HG03575 (cell line): ENCODE measurements around the gene STARD13.

ENCODE experiments used
- ATAC-seq: cut with Tn5 transposase; IDR thresholded peaks from one replicate; pipeline ENCODE4 v1.9.1; 2021; ENCODE audit not compliant: unreplicated experiment, insufficient number of reproducible peaks, low FRiP score; ENCODE audit errors: extremely low read depth

Gene STARD13, protein sequence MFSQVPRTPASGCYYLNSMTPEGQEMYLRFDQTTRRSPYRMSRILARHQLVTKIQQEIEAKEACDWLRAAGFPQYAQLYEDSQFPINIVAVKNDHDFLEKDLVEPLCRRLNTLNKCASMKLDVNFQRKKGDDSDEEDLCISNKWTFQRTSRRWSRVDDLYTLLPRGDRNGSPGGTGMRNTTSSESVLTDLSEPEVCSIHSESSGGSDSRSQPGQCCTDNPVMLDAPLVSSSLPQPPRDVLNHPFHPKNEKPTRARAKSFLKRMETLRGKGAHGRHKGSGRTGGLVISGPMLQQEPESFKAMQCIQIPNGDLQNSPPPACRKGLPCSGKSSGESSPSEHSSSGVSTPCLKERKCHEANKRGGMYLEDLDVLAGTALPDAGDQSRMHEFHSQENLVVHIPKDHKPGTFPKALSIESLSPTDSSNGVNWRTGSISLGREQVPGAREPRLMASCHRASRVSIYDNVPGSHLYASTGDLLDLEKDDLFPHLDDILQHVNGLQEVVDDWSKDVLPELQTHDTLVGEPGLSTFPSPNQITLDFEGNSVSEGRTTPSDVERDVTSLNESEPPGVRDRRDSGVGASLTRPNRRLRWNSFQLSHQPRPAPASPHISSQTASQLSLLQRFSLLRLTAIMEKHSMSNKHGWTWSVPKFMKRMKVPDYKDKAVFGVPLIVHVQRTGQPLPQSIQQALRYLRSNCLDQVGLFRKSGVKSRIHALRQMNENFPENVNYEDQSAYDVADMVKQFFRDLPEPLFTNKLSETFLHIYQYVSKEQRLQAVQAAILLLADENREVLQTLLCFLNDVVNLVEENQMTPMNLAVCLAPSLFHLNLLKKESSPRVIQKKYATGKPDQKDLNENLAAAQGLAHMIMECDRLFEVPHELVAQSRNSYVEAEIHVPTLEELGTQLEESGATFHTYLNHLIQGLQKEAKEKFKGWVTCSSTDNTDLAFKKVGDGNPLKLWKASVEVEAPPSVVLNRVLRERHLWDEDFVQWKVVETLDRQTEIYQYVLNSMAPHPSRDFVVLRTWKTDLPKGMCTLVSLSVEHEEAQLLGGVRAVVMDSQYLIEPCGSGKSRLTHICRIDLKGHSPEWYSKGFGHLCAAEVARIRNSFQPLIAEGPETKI

DNA sequence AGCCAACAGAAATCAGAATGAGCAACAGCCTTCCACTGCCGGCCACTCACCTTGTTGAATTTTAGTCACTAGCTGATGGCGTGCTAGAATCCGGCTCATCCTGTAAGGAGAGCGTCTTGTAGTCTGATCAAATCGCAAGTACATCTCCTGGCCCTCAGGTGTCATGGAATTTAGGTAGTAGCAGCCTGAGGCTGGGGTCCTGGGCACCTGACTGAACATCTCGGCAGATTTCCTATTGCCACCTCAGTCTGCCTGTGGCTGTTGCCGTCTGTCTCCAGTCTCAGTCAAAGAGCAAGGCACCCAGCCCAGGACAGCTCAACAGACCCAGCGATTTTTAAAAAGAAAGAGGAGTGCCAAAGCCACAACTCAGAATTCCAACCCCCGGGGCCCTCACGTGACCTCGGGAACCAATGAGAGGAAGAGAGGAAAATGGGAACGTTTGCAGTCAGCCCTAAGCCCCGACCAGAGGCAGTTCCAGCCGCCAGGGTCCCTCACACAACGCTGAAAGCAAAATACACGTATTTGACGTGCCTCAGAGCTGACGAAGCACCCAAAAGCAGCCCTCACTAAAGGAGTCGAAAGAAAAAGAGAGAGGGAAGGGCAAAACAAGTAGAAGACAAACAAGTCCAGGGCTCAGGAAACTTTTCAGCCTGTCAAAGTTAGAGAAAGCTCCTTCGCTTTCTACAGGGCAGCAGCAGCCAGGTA, at the start of gene STARD13:
STARD13 (minus strand) TSS at position 336 of the 705 bp plus-strand sequence; CDS start at position 219, 117 bp downstream.
- ATAC-seq = no peak

DNA sequence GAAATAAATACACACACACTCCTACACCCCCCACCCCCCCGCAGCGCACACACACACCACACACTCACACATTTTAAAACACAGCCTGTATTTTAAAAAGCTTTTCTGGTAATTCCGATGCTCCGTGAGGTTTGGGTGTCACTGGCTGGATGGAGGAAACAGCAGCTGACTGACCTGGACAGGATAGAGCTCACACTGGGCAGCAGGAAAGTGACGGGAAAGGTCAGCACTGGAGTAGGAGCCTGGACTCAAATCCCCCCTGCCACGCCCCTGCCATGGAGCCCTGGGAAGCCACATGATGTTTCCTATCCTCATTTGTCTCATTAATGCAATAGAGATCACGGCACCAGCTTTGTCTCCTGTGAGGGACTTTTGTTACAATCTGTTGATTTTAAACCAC, 49.3 kb upstream of the STARD13 start:
- no peak for ATAC-seq

DNA sequence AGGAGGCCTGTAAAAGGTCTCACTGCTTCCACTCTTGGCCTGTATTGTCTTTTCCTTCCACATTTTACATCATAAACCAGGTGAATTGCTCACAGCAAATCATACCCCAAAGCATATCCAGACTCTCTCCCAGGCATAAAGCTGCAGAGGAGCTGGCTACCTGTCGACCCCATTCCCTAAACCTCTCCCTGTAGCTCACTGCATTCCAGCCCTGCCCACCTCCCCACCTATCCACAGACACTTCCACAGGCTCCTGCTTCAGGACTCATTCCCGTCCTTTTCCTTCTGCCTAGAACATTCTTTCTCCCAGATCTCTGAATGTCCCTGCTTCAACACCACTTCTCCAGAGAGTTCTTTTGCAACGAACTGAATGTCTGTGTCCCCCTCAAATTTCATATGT, 46.4 kb upstream of the STARD13 start:
- ATAC-seq = no peak

GRCh38 chr13:33330483-33330882, 44.9 kb upstream of the STARD13 start:
- no peak for ATAC-seq

GRCh38 chr13:33328701-33329100, 43.1 kb upstream of the STARD13 start:
- no peak for ATAC-seq

GRCh38 chr13:33326723-33327122, 41.2 kb upstream of the STARD13 start:
- no peak for ATAC-seq

DNA sequence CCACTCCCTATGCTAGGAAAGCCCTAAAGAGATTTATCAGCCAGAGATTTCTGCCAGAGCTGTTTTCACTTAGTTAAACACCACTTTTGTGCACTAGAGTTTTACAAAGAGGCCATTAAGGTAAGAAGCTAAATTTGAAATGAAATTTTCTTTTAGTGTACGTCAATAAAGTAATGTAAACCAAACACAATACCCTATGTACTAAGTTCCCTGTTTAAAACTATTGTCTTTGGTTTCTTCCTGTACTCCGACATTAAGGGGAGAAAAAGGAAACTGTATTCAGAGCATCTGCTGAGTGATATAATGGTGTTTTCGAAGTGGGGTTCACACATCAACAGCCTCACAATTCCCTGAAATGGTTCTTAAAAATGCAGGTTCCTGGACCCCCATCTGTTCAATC, 40.7 kb upstream of the STARD13 start:
- no peak for ATAC-seq

GRCh38 chr13:33323801-33324510, 38.4 kb upstream of the STARD13 start:
- no peak for ATAC-seq

DNA sequence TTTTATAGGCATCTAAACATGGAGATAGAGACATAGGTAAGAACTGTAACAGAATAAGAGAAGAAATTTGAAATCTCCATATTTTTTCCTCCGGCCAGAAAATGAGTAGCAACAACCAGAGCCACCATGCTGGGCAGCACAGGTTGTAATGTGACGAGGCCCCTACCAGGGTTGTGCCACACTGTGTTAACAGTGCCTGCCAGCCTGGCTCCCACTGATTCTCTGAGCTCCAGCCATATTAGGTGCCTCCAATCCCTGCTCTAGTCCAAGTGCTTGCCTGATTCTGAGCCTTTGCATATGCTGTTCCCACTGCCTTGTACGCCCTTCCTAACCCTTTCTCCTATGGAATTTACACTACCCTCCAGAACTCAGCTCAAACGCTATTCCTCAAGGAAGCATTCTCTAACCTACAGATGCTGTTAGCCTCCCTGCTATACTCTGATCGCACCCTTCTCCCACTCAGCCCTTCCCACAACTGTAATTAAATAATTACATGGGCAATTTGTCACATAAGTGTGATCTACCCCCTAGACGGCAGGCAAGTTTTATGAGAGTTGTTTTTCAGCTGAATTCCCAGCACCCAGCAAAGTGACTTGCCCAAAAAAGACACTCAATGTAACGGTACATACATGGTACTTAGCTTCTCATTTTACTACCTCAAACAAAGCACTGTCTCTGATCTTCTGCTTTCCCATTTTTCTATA, 37.6 kb upstream of the STARD13 start:
- no peak for ATAC-seq

DNA sequence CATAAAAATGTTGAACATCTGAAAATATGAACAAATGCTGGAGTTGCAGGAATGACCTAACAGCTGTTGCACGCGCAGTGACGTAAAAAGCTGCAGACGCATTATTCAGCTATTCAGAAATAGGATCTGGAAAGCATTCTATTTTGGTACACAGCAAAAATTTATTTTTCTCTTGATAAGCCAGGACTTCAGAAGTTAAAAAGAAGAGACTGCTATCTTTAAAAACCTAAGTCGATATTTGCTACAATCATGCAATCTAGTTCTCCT, 36.9 kb upstream of the STARD13 start:
- ATAC-seq = no peak

DNA sequence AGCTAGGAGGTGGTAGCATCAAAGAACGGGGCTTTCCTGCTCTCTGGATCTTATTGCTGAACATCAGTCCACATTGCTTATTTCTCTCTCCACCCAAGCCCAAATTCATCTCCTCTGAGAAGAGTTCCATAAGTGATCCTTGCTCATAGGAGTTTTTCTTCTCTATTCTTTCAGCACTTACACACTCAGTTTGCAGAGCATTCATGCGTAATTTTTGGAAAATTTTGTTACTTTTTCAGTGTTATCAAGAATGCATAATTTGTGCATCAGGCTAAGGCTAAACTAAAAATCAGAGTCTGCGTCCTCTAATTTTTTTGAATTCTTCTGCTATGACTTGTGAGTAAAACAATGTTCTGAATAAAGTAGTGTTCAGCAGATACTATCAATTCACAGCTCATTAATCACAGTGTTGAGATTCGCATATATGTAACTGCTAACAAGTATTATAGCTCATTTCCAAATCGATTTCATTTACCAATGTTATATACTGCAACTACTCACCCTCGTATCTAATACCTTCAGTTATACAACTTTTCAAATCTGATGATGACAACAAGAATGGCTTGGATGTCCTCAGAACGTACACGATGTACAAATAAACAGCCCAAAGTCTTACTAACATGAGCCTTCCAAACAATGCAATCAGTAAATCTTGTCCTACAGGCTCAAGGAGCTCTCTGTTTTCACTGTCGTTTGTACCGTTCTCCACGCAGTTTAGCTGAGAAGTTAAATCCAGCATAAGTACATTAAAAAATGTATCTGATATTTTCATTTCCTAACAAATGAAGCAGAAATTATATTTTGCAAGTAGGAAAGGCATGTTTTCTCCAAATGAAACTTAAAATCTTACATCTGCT, 36.4 kb upstream of the STARD13 start:
- ATAC-seq = no peak

DNA sequence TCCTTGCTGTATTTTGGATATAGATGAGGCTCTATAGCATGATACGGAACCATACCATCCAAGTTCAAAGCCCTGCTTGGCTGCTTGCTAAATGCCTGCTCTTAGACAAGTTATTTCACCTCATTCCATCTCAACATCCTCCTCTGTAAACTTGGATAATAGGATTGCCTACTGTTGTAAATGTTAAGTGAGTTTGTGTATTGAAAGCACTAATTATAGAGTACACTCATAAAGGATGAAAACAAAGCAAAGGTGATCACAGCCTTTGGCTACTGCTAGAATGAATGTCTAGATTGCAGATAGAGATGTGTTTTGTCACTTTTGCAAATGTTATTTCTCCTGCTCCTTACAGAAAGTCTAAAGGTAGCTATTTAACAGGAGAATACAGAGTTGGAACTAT, 34.3 kb upstream of the STARD13 start:
- no peak for ATAC-seq

GRCh38 chr13:33318744-33319143, 33.2 kb upstream of the STARD13 start:
- ATAC-seq = no peak

DNA sequence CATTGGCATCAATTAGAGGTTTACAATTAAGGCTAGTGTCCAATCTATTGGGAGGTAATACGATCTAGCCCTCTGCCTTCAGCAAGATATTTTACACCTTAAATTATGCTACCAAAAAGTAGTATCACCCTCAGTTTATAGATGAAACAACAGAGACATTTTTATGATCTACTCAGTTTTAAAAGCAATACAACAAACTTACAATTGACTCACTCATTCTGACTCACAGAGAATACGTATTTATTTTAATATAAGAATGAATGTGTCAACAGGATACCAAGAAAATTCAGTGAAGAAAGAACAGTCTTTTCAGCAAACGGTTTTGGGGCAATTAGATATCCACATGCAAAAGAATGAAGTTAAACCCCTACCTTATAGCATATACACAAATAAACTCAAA, 32.5 kb upstream of the STARD13 start:
- ATAC-seq = no peak

- ATAC-seq = no peak
Observed at GRCh38 chr13:33316890-33317289, 31.3 kb upstream of the STARD13 start.

DNA sequence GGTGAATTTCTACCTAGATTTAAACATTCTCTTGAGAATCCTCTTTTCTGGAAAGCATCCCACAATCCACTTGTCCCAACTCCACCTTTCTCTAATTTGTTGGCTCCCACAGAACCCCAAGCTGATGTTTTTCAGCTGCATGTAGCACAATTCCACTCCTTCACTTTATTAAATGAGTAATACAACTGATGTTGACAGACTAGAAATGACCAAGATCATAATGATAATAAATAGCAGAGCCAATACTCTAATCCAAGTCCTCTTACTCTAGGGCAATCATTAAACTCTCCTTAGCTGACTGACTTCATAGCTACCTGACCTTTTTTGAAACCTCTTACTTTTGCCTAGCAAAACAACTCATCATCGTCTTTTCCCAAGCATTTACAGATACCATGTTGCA, 27.9 kb upstream of the STARD13 start:
- no peak for ATAC-seq

DNA sequence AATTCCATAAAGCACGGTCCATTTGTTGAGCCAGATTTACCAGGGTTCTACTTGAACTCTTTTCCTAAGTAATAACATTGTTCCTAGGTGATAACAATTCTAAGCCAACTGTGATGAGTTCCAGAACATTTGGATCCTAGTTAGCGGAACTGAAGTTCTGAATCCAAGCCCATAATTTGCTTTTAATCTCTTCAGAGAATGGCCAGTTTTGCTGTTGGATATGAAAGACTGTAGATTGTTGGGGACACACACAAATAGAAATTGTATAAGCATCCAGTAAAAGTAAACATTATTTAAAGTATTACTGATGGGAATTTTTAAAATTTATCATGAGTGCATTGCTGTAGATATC, 27.3 kb upstream of the STARD13 start:
- no peak for ATAC-seq
